GM23248 (cell line): Measurements from ENCODE around the gene PRKCE.

Experiments
- EZH2 ChIP-seq: fragments of 200-600 bp; sonication (generic); IDR thresholded peaks from 2 replicates; pipeline ENCODE4 v1.6.1; 2018; ENCODE audit warnings: antibody characterized with exemption, mild to moderate bottlenecking; ENCODE audit not compliant: insufficient read depth, poor library complexity, severe bottlenecking
- EZH2phosphoT487 ChIP-seq: fragments of 200-600 bp; sonication (generic); IDR thresholded peaks from 2 replicates; pipeline ENCODE4 v1.6.1; 2018; ENCODE audit warnings: antibody characterized with exemption, moderate library complexity, mild to moderate bottlenecking, low read depth; ENCODE audit not compliant: insufficient read depth

DNA sequence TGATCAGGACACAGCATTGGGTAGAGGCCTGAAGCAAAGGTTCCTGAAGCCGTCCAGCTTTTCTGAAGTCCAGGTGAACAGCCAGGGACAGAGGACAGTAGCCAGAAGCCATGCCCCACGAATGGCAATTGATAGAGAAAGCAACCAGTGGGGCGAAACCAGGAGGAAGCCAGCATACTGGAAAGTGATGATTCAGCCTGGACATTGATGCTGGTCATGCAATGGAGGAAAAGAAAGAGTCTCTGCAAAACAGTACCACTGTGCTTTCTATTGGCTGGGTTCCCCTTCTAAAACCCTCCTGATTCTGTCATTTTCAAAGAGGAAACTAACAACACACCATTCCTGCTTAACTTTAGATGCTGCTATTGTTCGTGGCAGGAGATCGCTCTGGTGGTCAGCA lies 424.4 kb downstream of the PRKCE start:
- no peak for TF ChIP-seq EZH2
- TF ChIP-seq EZH2phosphoT487, result no peak
